Lower lobe of right lung (tissue), 2 donors: Measurements from ENCODE around the gene MMP19. TPM values are rescaled to one million over a fixed set of nuclear protein-coding genes. Genes with fewer than 3 reads are reported as not detected.

Experiments
- ATAC-seq, 2 donors: fragments of 200-7000 bp; cut with Tn5 transposase; one replicate each; pipeline ENCODE4 v1.9.1; 2020 to 2022; ENCODE audit warnings: mild to moderate bottlenecking in 2 of 2, moderate library complexity in 2 of 2
- DNase-seq: peaks from one replicate; pipeline ENCODE4 v3.0.0-alpha.2; 2020
- H3K27ac ChIP-seq: fragments of 200-600 bp; one replicate; pipeline ENCODE4 v1.8.0; 2022
- H3K27me3 ChIP-seq: fragments of 200-600 bp; one replicate; pipeline ENCODE4 v1.8.0; 2022; ENCODE audit warnings: low read depth
- H3K36me3 ChIP-seq: fragments of 200-600 bp; one replicate; pipeline ENCODE4 v1.8.0; 2022; ENCODE audit warnings: mild to moderate bottlenecking
- H3K4me1 ChIP-seq: fragments of 200-600 bp; one replicate; pipeline ENCODE4 v1.8.0; 2022
- H3K4me3 ChIP-seq: fragments of 200-600 bp; one replicate; pipeline ENCODE4 v1.8.0; 2022; ENCODE audit warnings: mild to moderate bottlenecking
- H3K9me3 ChIP-seq: fragments of 200-600 bp; one replicate; pipeline ENCODE4 v1.8.0; 2022
- CTCF ChIP-seq: fragments of 200-600 bp; IDR thresholded peaks from one replicate; pipeline ENCODE4 v1.8.0; 2022; ENCODE audit warnings: antibody characterized with exemption, mild to moderate bottlenecking
- intact Hi-C: fragments of 100-400 bp; cut with DNase I; formaldehyde crosslinking; loops from one replicate; pipeline ENCODE4 v1.11.0; 2022
- long read RNA-seq: library from polyadenylated mRNA; unstranded; transcript quantifications from one replicate; pipeline ENCODE4 v2.0.0, GENCODE V29; 2021
- total RNA-seq: library from RNA; stranded (reverse); fragmentation: NEBNext Ultra II Directional; extraction: Animal tissue kit (Norgen Biotek cat#: 25700); gene quantifications from one replicate; pipeline ENCODE4 v1.2.1, GENCODE V29; 2021
- donor health status: DM: no; HTN: yes; CAD: no; lungs with severe emphysema.

Gene MMP19
- total RNA-seq: 35.2 TPM
- long read RNA-seq, transcript MMP19-201 (9 exons, 2,229 nt): major isoform, 7 of 35 reads
- long read RNA-seq, partial matches to known transcripts: 10 of 35 reads
- long read RNA-seq, other reads (novel, unspliced or antisense): 17 of 35 reads

- H3K27ac ChIP-seq: peak within 1 kb of the TSS; percentile 66
- peak; percentile 59 to 69 for ATAC-seq
Measured at GRCh38 chr12:55842681-55843429, at the start of gene MMP19. Gene MMP19 (minus strand): TSS chr12:55842936. CDS start chr12:55842830, 106 bp downstream.

GRCh38 chr12:55891310-55891709 is 48.6 kb upstream of the MMP19 start:
- no peak for DNase-seq
- intact Hi-C loops: no loop called here

More at GRCh38 chr12:55842681-55843429, at the start of gene MMP19:
- H3K4me3 ChIP-seq: peak within 1 kb of the TSS; percentile 55
- peaks cover 17% of the 10 kb centered on the region for H3K4me1 ChIP-seq
- no peak for DNase-seq
- no peaks in the 10 kb centered on the region for H3K27me3 ChIP-seq
- intact Hi-C loops: no loop called here
- TF ChIP-seq CTCF: no peak
- H3K9me3 ChIP-seq: no peaks in the 10 kb centered on the region
- H3K36me3 ChIP-seq: no peaks in the 10 kb centered on the region

GRCh38 chr12:55885113-55885512 is 42.4 kb upstream of the MMP19 start:
- intact Hi-C loops: no loop called here
- Histone ChIP-seq H3K27me3 (no peaks in the 10 kb centered on the region), H3K27ac (no peak overlapping the region), H3K9me3 (no peaks in the 10 kb centered on the region), H3K36me3 (no peaks in the 10 kb centered on the region), H3K4me1 (no peaks in the 10 kb centered on the region), H3K4me3 (no peak overlapping the region)
- DNase-seq (no peak), ATAC-seq (no peak)
- TF ChIP-seq CTCF: no peak

More at GRCh38 chr12:55891310-55891709, 48.6 kb upstream of the MMP19 start:
- no peak overlapping the region for H3K4me3 ChIP-seq
- no peaks in the 10 kb centered on the region for H3K9me3 ChIP-seq
- H3K27me3 ChIP-seq: no peaks in the 10 kb centered on the region
- no peak for TF ChIP-seq CTCF
- H3K27ac ChIP-seq: no peak overlapping the region
- ATAC-seq: no peak
- H3K36me3 ChIP-seq: no peaks in the 10 kb centered on the region
- no peaks in the 10 kb centered on the region for H3K4me1 ChIP-seq

GRCh38 chr12:55877824-55878223 is 35.1 kb upstream of the MMP19 start:
- H3K27ac ChIP-seq: no peak overlapping the region
- no peaks in the 10 kb centered on the region for H3K36me3 ChIP-seq
- no peak overlapping the region for H3K4me3 ChIP-seq
- DNase-seq (no peak), ATAC-seq (no peak)
- intact Hi-C loops: no loop called here
- TF ChIP-seq CTCF: no peak
- peaks cover 6% of the 10 kb centered on the region for H3K9me3 ChIP-seq
- H3K4me1 ChIP-seq: no peaks in the 10 kb centered on the region
- no peaks in the 10 kb centered on the region for H3K27me3 ChIP-seq

GRCh38 chr12:55875704-55876467 is 33.1 kb upstream of the MMP19 start:
- H3K27me3 ChIP-seq: no peaks in the 10 kb centered on the region
- intact Hi-C loops: no loop called here
- H3K4me1 ChIP-seq: no peaks in the 10 kb centered on the region
- no peak for DNase-seq
- TF ChIP-seq CTCF: no peak
- no peak overlapping the region for H3K27ac ChIP-seq
- no peak overlapping the region for H3K4me3 ChIP-seq
- peaks cover 6% of the 10 kb centered on the region for H3K9me3 ChIP-seq
- no peaks in the 10 kb centered on the region for H3K36me3 ChIP-seq
- no peak for ATAC-seq
